Esophagus muscularis mucosa (tissue), 4 donors: Measurements from ENCODE around the gene STAT3.

Source experiments
- CTCF ChIP-seq, 3 experiments: fragments of 200-600 bp in 2 of 3; fragments of 450-650 bp in 1 of 3; sonication (generic) in 2 of 3; IDR thresholded peaks; one replicate each; pipeline ENCODE4 v1.5.1; 2017 to 2019; ENCODE audit warnings: antibody characterized with exemption in 3 of 3, mild to moderate bottlenecking in 2 of 3, moderate library complexity in 1 of 3
- EP300 ChIP-seq: sonication (generic); formaldehyde crosslinking; IDR thresholded peaks from one replicate; pipeline ENCODE4 v1.6.1; 2017; ENCODE audit warnings: antibody characterized with exemption
- POLR2A ChIP-seq: fragments of 450-650 bp; IDR thresholded peaks from one replicate; pipeline ENCODE4 v1.6.1; 2017; ENCODE audit warnings: antibody characterized with exemption, moderate library complexity, mild to moderate bottlenecking, low read depth
- POLR2AphosphoS5 ChIP-seq, 2 donors: sonication (generic); formaldehyde crosslinking; IDR thresholded peaks; one replicate each; pipeline ENCODE4 v1.6.1; 2017; ENCODE audit warnings: antibody characterized with exemption in 2 of 2

- TF ChIP-seq CTCF (IDR thresholded peaks at IDR 0.05) (no peak), POLR2A (no peak), POLR2AphosphoS5 (IDR thresholded peaks at IDR 0.05) (no peak), EP300 (no peak)
Measured at GRCh38 chr17:42380935-42381334, 7.3 kb downstream of the STAT3 start.
